ENCODE measurements around the gene EMC1.
"Not testable (repeated sequence)": the region's sequence is repeated elsewhere in the genome, so short reads cannot be mapped to it uniquely, and the experiment has no call there.

Gene EMC1

DNA sequence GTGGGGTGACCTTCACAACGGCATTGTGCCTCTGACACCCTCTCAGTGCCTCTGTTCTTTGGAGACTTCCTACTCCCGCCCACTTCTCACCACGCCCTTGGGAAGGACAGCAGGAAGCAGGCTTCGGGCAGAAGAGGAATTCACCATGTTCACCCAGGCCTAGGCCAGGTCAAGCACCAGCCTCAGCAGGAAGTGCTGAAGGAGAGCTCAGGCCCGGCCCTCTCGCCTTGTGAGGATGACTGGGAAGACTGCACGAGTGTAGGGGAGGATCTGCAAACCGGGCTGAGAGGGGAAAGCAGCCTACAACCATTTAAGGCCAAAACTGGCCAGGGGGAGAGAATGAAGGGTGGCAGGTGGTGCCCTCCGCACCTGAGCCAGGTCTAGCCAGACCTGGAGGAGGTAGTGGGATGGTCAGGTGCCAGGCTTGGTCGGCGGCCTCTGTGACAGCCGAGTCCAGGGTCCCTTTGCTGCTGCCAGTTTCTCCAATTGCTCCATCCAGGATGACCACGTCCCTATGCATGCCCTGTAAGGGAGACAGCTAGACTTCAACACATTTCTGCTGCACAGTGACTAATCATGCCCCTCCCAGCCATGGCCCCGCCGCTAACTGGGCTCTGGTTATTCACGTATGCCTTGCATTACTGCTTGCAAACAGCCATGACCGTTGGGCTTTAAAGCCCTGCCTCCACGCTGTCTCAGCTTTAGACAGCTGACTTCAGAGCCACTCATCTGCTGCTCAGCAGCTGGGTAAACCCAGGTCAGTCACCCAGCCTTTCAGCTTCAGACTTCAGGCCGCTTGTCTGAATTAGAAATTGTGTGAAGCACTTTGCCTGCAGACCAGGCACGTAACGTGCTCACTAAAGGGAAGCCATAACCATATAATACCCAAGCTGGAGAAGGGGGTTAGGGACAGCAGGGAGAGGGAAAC is 9.2 kb upstream of the EMC1 start:
- no peaks in the 10 kb centered on the region for H3K9me3 ChIP-seq (ENCODE audit: control insufficient read depth, low read length)
- peaks cover 46% of the 10 kb centered on the region for H3K36me3 ChIP-seq (ENCODE audit: control insufficient read depth, insufficient read depth, low read length)
- no peaks in the 10 kb centered on the region for H3K27me3 ChIP-seq (replicated peaks; ENCODE audit: control insufficient read depth, insufficient read depth, low read length, poor library complexity, severe bottlenecking)
- no peak overlapping the region for H3K27ac ChIP-seq (ENCODE audit: insufficient read depth, low read length, poor library complexity, severe bottlenecking)
- no peaks in the 10 kb centered on the region for H3K4me1 ChIP-seq (ENCODE audit: control insufficient read depth, insufficient read depth, low read length, poor library complexity, severe bottlenecking)
- no peak for DNase-seq
- no peak overlapping the region for H3K4me3 ChIP-seq (ENCODE audit: insufficient read depth, low read depth, low read length, poor library complexity, severe bottlenecking)

DNA sequence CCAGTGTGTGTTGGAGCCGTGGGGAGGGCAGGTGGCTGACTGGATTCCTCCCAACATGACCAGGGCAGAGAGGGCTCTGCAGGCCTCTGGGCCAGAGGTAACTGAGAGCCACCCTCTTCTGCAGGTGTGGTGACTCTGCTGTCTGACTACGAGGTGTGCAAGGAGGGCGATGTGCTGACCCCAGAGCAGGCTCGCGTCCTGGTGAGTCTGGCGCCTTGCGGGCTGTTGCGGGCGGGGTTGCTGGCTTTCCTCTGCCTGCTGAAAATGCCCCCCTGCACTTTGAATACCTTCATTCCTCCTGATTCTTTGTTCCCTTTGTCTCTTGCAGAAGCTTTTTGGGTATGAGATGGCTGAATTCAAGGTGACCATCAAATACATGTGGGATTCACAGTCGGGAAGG is 7.0 kb upstream of the EMC1 start:
- Histone ChIP-seq H3K4me1 (ENCODE audit: control insufficient read depth, insufficient read depth, low read length, poor library complexity, severe bottlenecking) (peaks cover 6% of the 10 kb centered on the region), H3K27me3 (replicated peaks; ENCODE audit: control insufficient read depth, insufficient read depth, low read length, poor library complexity, severe bottlenecking) (no peaks in the 10 kb centered on the region), H3K27ac (ENCODE audit: insufficient read depth, low read length, poor library complexity, severe bottlenecking) (no peak overlapping the region), H3K36me3 (ENCODE audit: control insufficient read depth, insufficient read depth, low read length) (peaks cover 48% of the 10 kb centered on the region), H3K9me3 (ENCODE audit: control insufficient read depth, low read length) (no peaks in the 10 kb centered on the region), H3K4me3 (ENCODE audit: insufficient read depth, low read depth, low read length, poor library complexity, severe bottlenecking) (no peak overlapping the region)
- no peak for DNase-seq

DNA sequence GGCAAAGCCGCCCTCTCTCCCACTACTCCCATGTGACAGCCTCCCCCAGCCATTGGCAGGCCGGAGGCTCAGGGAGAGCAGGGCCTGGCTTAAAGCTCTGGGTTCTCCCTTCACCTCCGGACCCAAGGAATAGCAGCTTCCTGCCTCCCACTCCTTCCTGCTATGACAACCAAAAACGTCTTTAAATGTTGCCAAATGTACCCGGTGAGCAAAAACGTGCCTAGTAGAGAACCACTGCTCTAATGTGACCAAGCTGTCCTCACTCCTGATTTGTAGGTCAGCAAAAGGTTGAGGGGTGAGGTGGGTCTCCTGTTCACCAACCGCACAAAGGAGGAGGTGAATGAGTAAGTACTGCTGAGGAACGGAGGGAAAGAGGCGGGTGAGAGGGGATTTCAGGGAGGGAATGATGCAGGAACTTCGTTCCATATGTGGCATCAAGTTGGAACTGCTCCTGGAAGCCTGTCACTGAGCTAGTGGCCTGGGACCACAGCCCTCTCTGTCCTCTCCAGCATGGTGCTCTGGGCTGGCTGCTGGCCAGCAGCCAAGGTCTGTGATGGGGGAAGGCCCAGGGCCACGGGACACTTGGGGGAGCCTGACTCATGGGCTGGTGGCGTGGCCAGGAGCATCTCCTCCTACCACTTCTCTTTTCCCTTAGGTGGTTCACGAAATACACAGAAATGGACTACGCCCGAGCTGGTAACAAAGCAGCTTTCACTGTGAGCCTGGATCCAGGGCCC is 6.0 kb upstream of the EMC1 start:
- Histone ChIP-seq H3K4me3 (ENCODE audit: insufficient read depth, low read depth, low read length, poor library complexity, severe bottlenecking) (no peak overlapping the region), H3K9me3 (ENCODE audit: control insufficient read depth, low read length) (no peaks in the 10 kb centered on the region), H3K27me3 (replicated peaks; ENCODE audit: control insufficient read depth, insufficient read depth, low read length, poor library complexity, severe bottlenecking) (no peaks in the 10 kb centered on the region), H3K36me3 (ENCODE audit: control insufficient read depth, insufficient read depth, low read length) (peaks cover 48% of the 10 kb centered on the region), H3K27ac (ENCODE audit: insufficient read depth, low read length, poor library complexity, severe bottlenecking) (no peak overlapping the region), H3K4me1 (ENCODE audit: control insufficient read depth, insufficient read depth, low read length, poor library complexity, severe bottlenecking) (peaks cover 13% of the 10 kb centered on the region)
- no peak for DNase-seq

DNA sequence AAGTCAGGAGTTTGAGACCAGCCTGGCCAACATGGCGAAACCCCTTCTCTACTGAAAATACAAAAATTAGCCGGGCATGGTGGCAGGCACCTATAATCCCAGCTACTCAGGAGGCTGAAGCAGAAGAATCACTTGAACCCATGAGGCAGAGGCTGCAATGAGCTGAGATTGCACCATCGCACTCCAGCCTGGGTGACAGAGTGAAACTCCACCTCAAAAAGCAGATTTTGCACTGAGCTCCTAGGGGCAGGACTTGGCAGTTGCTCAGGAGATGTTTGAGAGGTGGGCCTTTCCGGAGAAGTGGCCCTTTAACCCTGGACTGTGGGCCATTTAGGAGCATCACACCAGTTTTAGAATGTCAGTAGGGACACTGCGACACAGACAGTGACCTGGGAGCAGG is 5.0 kb upstream of the EMC1 start:
- not testable (repeated sequence) for H3K4me3 ChIP-seq (ENCODE audit: insufficient read depth, low read depth, low read length, poor library complexity, severe bottlenecking); H3K9me3 ChIP-seq (ENCODE audit: control insufficient read depth, low read length); H3K27ac ChIP-seq (ENCODE audit: insufficient read depth, low read length, poor library complexity, severe bottlenecking); H3K27me3 ChIP-seq (replicated peaks; ENCODE audit: control insufficient read depth, insufficient read depth, low read length, poor library complexity, severe bottlenecking); DNase-seq
- Histone ChIP-seq H3K4me1 (ENCODE audit: control insufficient read depth, insufficient read depth, low read length, poor library complexity, severe bottlenecking) (peaks cover 19% of the 10 kb centered on the region), H3K36me3 (ENCODE audit: control insufficient read depth, insufficient read depth, low read length) (peaks cover 48% of the 10 kb centered on the region)

DNA sequence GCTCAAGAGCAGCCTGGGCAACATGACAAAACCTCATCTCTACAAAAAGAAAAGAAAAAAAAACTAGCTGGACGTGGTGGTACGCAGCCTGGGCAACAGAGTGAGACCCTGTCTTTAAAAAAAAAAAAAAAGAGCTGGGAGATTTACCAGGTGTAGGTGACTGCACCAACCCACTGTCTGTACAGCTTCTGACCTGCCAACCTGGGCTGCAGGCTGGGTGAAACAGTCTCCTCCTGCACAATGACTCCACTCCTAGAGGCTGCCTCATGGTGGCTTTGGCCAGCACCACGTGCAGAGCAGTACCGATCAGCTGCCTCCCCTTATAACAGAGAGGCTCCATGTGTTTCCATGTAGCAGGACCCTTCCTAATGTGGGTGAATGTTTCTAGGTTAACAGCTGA is 4.0 kb upstream of the EMC1 start:
- H3K36me3 ChIP-seq (ENCODE audit: control insufficient read depth, insufficient read depth, low read length) = peaks cover 47% of the 10 kb centered on the region
- no peak overlapping the region for H3K4me3 ChIP-seq (ENCODE audit: insufficient read depth, low read depth, low read length, poor library complexity, severe bottlenecking)
- no peak for DNase-seq
- H3K4me1 ChIP-seq (ENCODE audit: control insufficient read depth, insufficient read depth, low read length, poor library complexity, severe bottlenecking) = peaks cover 27% of the 10 kb centered on the region
- no peaks in the 10 kb centered on the region for H3K27me3 ChIP-seq (replicated peaks; ENCODE audit: control insufficient read depth, insufficient read depth, low read length, poor library complexity, severe bottlenecking)
- H3K27ac ChIP-seq (ENCODE audit: insufficient read depth, low read length, poor library complexity, severe bottlenecking) = no peak overlapping the region
- H3K9me3 ChIP-seq (ENCODE audit: control insufficient read depth, low read length) = no peaks in the 10 kb centered on the region

DNA sequence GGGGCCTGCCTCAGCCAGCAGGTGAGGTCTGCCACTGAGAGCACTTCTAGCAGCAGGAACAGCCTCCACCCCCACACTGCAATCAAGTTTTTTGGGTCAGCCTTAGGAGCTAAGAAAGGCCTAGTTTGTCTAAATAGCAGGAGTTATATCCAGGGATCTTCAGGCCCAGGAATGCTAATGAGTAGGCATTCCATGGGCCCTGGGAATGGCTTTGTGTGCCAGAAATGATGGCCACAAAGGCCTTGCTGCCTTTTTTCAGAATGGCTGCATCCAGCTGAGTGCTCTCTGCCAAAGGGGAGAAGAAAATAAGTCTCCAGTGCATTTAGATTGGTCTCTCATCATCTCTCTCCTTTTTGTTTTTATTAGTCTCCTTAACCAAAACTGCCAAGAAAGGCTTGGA is 3.1 kb upstream of the EMC1 start:
- no peak for DNase-seq
- Histone ChIP-seq H3K4me3 (ENCODE audit: insufficient read depth, low read depth, low read length, poor library complexity, severe bottlenecking) (no peak overlapping the region), H3K9me3 (ENCODE audit: control insufficient read depth, low read length) (no peaks in the 10 kb centered on the region), H3K27ac (ENCODE audit: insufficient read depth, low read length, poor library complexity, severe bottlenecking) (no peak overlapping the region), H3K36me3 (ENCODE audit: control insufficient read depth, insufficient read depth, low read length) (peaks cover 38% of the 10 kb centered on the region), H3K27me3 (replicated peaks; ENCODE audit: control insufficient read depth, insufficient read depth, low read length, poor library complexity, severe bottlenecking) (no peaks in the 10 kb centered on the region), H3K4me1 (ENCODE audit: control insufficient read depth, insufficient read depth, low read length, poor library complexity, severe bottlenecking) (peaks cover 27% of the 10 kb centered on the region)

DNA sequence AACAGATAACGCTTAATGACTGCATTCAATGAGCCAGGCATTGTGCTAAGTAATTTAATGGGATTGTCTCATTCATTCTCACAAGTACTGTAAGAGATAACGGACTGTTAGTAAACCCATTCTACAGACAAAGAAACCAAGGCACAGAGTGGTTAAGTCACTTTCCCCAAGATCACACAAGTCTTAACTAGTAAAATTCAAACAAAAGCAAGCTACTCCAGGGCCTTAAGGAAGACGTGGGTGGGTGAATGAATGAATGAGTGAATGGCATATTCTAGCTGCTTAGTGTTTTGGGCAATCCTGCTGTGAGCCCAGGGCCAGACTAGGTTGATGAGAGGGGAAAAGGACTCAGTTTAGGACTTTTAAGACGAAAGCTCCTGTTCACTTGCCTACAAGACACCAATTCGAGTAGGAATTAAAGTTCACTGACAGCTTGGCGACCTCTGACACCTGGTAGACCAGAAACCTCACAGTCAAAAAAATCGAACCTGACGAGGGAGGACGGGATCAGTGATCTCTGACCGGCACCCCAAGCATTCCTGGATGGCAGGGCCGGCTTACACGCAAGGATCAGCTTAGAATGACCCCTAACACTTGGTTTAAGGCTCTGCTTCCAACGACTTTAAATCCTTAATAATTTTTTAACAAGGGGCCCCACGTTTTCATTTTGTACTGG is 557 bp downstream of the EMC1 start:
- Histone ChIP-seq H3K27me3 (replicated peaks; ENCODE audit: control insufficient read depth, insufficient read depth, low read length, poor library complexity, severe bottlenecking) (no peaks in the 10 kb centered on the region), H3K36me3 (ENCODE audit: control insufficient read depth, insufficient read depth, low read length) (peaks cover 5% of the 10 kb centered on the region), H3K27ac (ENCODE audit: insufficient read depth, low read length, poor library complexity, severe bottlenecking) (peak overlapping the region; percentile 92), H3K9me3 (ENCODE audit: control insufficient read depth, low read length) (no peaks in the 10 kb centered on the region), H3K4me1 (ENCODE audit: control insufficient read depth, insufficient read depth, low read length, poor library complexity, severe bottlenecking) (peaks cover 27% of the 10 kb centered on the region), H3K4me3 (ENCODE audit: insufficient read depth, low read depth, low read length, poor library complexity, severe bottlenecking) (peak overlapping the region; percentile 65)
- no peak for DNase-seq

DNA sequence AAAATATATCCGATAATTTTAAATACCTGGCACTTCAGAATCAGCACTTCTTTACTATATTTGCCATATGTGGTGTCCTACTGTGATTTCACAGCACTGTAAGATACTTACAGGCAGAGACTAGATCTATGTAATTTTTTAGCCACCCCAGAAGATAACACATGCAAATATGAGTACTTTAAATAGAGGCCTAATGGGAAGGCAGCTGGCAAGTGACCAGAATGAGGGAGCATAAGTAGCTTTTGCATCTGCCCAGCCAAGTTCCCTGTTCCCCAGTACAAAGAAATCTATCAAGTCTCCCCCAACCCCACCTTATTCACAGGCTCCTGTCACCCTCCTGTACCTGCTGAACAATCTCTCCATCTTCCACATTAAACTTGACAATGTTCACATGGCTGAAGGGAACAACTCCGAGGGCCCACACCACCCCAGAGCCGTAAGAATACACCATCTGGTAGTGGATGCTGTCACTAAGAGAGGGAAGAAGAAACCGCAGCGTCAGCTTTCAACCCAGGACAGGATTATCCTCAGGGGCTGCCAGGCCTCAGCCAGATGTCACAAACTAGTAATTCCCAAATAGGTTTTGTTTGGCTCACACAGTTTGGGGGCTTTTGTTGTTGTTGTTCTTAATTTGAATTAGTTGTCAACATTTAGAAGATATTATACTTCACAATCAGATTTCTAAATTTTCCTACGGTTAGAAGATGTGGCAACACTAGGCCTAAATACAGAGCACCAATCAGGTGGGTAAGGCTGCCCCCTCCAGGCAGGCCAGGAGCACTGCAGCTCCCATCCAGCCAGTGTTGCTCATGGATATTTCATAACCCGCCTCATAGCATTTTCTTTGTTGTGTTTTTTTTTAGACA is 10.4 kb downstream of the EMC1 start:
- H3K36me3 ChIP-seq (ENCODE audit: control insufficient read depth, insufficient read depth, low read length) = peaks cover 81% of the 10 kb centered on the region
- no peak overlapping the region for H3K27ac ChIP-seq (ENCODE audit: insufficient read depth, low read length, poor library complexity, severe bottlenecking)
- H3K4me3 ChIP-seq (ENCODE audit: insufficient read depth, low read depth, low read length, poor library complexity, severe bottlenecking) = no peak overlapping the region

DNA sequence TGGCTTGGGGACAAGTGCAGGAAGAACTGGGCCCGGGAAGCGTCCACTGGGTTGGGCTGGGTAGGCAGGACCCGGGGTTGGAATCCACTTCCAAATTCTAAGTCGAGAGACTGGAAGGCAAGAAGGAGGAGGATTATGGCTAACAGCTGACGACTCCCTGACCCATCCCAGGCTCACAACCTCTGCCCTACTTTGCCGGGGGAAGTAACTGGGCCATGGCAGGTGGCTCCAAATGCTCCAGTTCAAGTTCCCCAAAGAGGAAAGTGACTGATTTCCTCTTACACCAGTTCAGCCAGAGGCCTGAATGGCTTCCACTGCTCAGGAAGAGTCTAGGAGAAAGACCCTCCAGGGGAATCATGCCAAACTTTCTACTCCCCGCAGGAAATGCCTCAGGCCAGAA is 11.4 kb downstream of the EMC1 start:
- DNase-seq = no peak
- peaks cover 82% of the 10 kb centered on the region for H3K36me3 ChIP-seq (ENCODE audit: control insufficient read depth, insufficient read depth, low read length)
- no peak overlapping the region for H3K27ac ChIP-seq (ENCODE audit: insufficient read depth, low read length, poor library complexity, severe bottlenecking)

More for the DNA sequence above, 10.4 kb downstream of the EMC1 start:
- H3K4me1 ChIP-seq (ENCODE audit: control insufficient read depth, insufficient read depth, low read length, poor library complexity, severe bottlenecking) = no peaks in the 10 kb centered on the region
- H3K27me3 ChIP-seq (replicated peaks; ENCODE audit: control insufficient read depth, insufficient read depth, low read length, poor library complexity, severe bottlenecking) = no peaks in the 10 kb centered on the region
- DNase-seq = peak; percentile 29 to 54 (median 40)
- no peaks in the 10 kb centered on the region for H3K9me3 ChIP-seq (ENCODE audit: control insufficient read depth, low read length)

More for the DNA sequence above, 11.4 kb downstream of the EMC1 start:
- no peaks in the 10 kb centered on the region for H3K9me3 ChIP-seq (ENCODE audit: control insufficient read depth, low read length)
- no peaks in the 10 kb centered on the region for H3K4me1 ChIP-seq (ENCODE audit: control insufficient read depth, insufficient read depth, low read length, poor library complexity, severe bottlenecking)
- no peaks in the 10 kb centered on the region for H3K27me3 ChIP-seq (replicated peaks; ENCODE audit: control insufficient read depth, insufficient read depth, low read length, poor library complexity, severe bottlenecking)
- H3K4me3 ChIP-seq (ENCODE audit: insufficient read depth, low read depth, low read length, poor library complexity, severe bottlenecking) = no peak overlapping the region
